ENCODE measurements around the gene SETBP1. TPM values are rescaled to one million over a fixed set of nuclear protein-coding genes. Genes with fewer than 3 reads are reported as not detected.

The SETBP1 gene
- total RNA-seq, 1 donor from 2014 or later = 39.5 TPM

GRCh38 chr18:44693030-44693784 is 12.5 kb downstream of the SETBP1 start:
- H3K9me3 ChIP-seq = no peaks in the 10 kb centered on the region
- intact Hi-C loops (cut with DNase I) = no loop called here
- H3K4me3 ChIP-seq = no peak overlapping the region
- H3K4me1 ChIP-seq = peaks cover 13% of the 10 kb centered on the region
- H3K27me3 ChIP-seq = no peaks in the 10 kb centered on the region
- no peak overlapping the region for H3K27ac ChIP-seq
- no peak for DNase-seq
- no peak for ATAC-seq
- no peak for TF ChIP-seq CTCF (IDR thresholded peaks at IDR 0.05)
- H3K36me3 ChIP-seq = no peaks in the 10 kb centered on the region

DNA sequence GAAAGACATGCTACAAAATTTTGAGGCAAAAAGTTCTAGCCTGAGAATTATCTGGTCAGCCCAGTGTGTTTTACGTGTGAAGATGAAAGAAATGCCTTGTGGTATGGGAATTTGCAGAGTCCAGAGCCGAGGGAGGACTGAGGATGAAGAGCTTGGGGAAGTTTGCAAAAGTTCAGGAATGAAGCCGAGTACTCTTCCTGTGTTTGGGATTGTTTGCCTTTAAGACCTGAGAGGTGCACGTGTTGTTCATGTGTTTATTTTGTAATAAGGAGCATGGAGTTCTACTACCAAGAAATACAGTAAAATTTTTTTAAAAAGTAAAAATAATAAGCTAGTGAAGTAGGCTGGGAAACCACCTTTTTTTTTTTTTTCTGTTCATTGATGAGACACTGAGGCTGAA is 14.8 kb downstream of the SETBP1 start:
- no peak for DNase-seq
- intact Hi-C loops (cut with DNase I) = no loop called here
- Histone ChIP-seq H3K4me3 (no peak overlapping the region), H3K4me1 (peaks cover 13% of the 10 kb centered on the region), H3K27me3 (no peaks in the 10 kb centered on the region), H3K27ac (no peak overlapping the region), H3K9me3 (no peaks in the 10 kb centered on the region), H3K36me3 (no peaks in the 10 kb centered on the region)
- TF ChIP-seq CTCF (IDR thresholded peaks at IDR 0.05) = no peak
- peak; percentile 61 for ATAC-seq

GRCh38 chr18:44696892-44697291 is 16.2 kb downstream of the SETBP1 start:
- TF ChIP-seq CTCF (IDR thresholded peaks at IDR 0.05) = no peak
- Histone ChIP-seq H3K9me3 (no peaks in the 10 kb centered on the region), H3K27me3 (no peaks in the 10 kb centered on the region), H3K36me3 (no peaks in the 10 kb centered on the region), H3K27ac (no peak overlapping the region), H3K4me1 (peaks cover 13% of the 10 kb centered on the region), H3K4me3 (no peak overlapping the region)
- intact Hi-C loops (cut with DNase I) = no loop called here
- DNase-seq (no peak), ATAC-seq (peak; percentile 14)

- H3K27ac ChIP-seq = no peak overlapping the region
- ATAC-seq (no peak), DNase-seq (no peak)
- intact Hi-C loops (cut with DNase I) = no loop called here
- H3K4me1 ChIP-seq = peaks cover 13% of the 10 kb centered on the region
- H3K9me3 ChIP-seq = no peaks in the 10 kb centered on the region
- H3K4me3 ChIP-seq = no peak overlapping the region
- H3K27me3 ChIP-seq = no peaks in the 10 kb centered on the region
- H3K36me3 ChIP-seq = no peaks in the 10 kb centered on the region
- TF ChIP-seq CTCF (IDR thresholded peaks at IDR 0.05) = no peak
Observed at GRCh38 chr18:44697315-44697714, 16.6 kb downstream of the SETBP1 start.

GRCh38 chr18:44698518-44698917 is 17.8 kb downstream of the SETBP1 start:
- Histone ChIP-seq H3K27ac (no peak overlapping the region), H3K4me3 (no peak overlapping the region), H3K36me3 (no peaks in the 10 kb centered on the region), H3K27me3 (no peaks in the 10 kb centered on the region), H3K9me3 (no peaks in the 10 kb centered on the region), H3K4me1 (peaks cover 13% of the 10 kb centered on the region)
- DNase-seq (no peak), ATAC-seq (no peak)
- TF ChIP-seq CTCF (IDR thresholded peaks at IDR 0.05) = no peak
- intact Hi-C loops (cut with DNase I) = no loop called here
